GM23248 (cell line): ENCODE results near the gene DDRGK1. TPM values are rescaled to one million over a fixed set of nuclear protein-coding genes. Genes with fewer than 3 reads are reported as not detected.

Source experiments
- DNase-seq: peaks from one replicate; pipeline ENCODE4 v3.0.0-alpha.2; 2015
- H2AFZ ChIP-seq: fragments of 200-600 bp; sonication (generic); 2 replicates; pipeline ENCODE4 v1.6.1; 2016; ENCODE audit warnings: antibody characterized with exemption
- H3F3A ChIP-seq: fragments of 200-600 bp; sonication (generic); 2 replicates; pipeline ENCODE4 v1.6.1; 2016; ENCODE audit warnings: mild to moderate bottlenecking, antibody characterized with exemption, mixed run types; ENCODE audit not compliant: insufficient read depth
- H3K27ac ChIP-seq: fragments of 200-600 bp; sonication (generic); 2 replicates; pipeline ENCODE4 v1.5.1; 2016; ENCODE audit warnings: mild to moderate bottlenecking
- H3K27me3 ChIP-seq: fragments of 200-600 bp; sonication (generic); replicated peaks from 2 replicates; pipeline ENCODE4 v1.6.1; 2016; ENCODE audit warnings: mild to moderate bottlenecking; ENCODE audit not compliant: insufficient read depth
- H3K36me3 ChIP-seq: fragments of 200-600 bp; sonication (generic); 2 replicates; pipeline ENCODE4 v1.6.1; 2016; ENCODE audit warnings: low read depth, mild to moderate bottlenecking
- H3K4me1 ChIP-seq: fragments of 200-600 bp; sonication (generic); 2 replicates; pipeline ENCODE4 v1.6.1; 2016; ENCODE audit warnings: mild to moderate bottlenecking; ENCODE audit not compliant: insufficient read depth
- H3K4me2 ChIP-seq: fragments of 200-600 bp; sonication (generic); one replicate; pipeline ENCODE4 v1.6.1; 2016; ENCODE audit warnings: mild to moderate bottlenecking; ENCODE audit not compliant: unreplicated experiment
- H3K4me3 ChIP-seq: fragments of 200-600 bp; sonication (generic); 2 replicates; pipeline ENCODE4 v1.5.1; 2016; ENCODE audit warnings: mild to moderate bottlenecking
- H3K79me2 ChIP-seq: fragments of 200-600 bp; sonication (generic); 2 replicates; pipeline ENCODE4 v1.6.1; 2016; ENCODE audit warnings: mild to moderate bottlenecking; ENCODE audit not compliant: insufficient read depth
- H3K9ac ChIP-seq: fragments of 200-600 bp; sonication (generic); 2 replicates; pipeline ENCODE4 v1.6.1; 2016; ENCODE audit warnings: mild to moderate bottlenecking
- H3K9me2 ChIP-seq: fragments of 200-600 bp; sonication (generic); 2 replicates; pipeline ENCODE4 v1.6.1; 2016; ENCODE audit warnings: mixed run types, mild to moderate bottlenecking, moderate library complexity; ENCODE audit not compliant: insufficient read depth
- H3K9me3 ChIP-seq: fragments of 200-600 bp; sonication (generic); one replicate; pipeline ENCODE4 v1.6.1; 2017; ENCODE audit warnings: low read depth
- H4K20me1 ChIP-seq: fragments of 200-600 bp; sonication (generic); 2 replicates; pipeline ENCODE4 v1.6.0; 2016; ENCODE audit not compliant: insufficient read depth
- EZH2 ChIP-seq: fragments of 200-600 bp; sonication (generic); IDR thresholded peaks from 2 replicates; pipeline ENCODE4 v1.6.1; 2018; ENCODE audit warnings: antibody characterized with exemption, mild to moderate bottlenecking; ENCODE audit not compliant: insufficient read depth, poor library complexity, severe bottlenecking
- EZH2phosphoT487 ChIP-seq: fragments of 200-600 bp; sonication (generic); IDR thresholded peaks from 2 replicates; pipeline ENCODE4 v1.6.1; 2018; ENCODE audit warnings: antibody characterized with exemption, moderate library complexity, mild to moderate bottlenecking, low read depth; ENCODE audit not compliant: insufficient read depth
- WGBS, 2 experiments: methylation state at CpG; one replicate each; pipeline ENCODE4 v1.1.6; 2015 to 2017; ENCODE audit warnings: low lambda C conversion rate in 2 of 2, low coverage in 1 of 2; ENCODE audit errors: missing lambda C conversion rate in 2 of 2; 5-methylcytosine and 5-hydroxymethylcytosine counted together
- in situ Hi-C: fragments of 300-500 bp; cut with MboI; formaldehyde crosslinking; loops from 2 replicates; pipeline ENCODE4 v1.15.0; 2020
- polyA plus RNA-seq: library from polyadenylated mRNA; unstranded; fragments of >200 nt; fragmentation: Nextera tagmentation; extraction: Ambion mirVana; gene quantifications from 2 replicates; pipeline ENCODE4 v1.2.1, GENCODE V29; 2016
- total RNA-seq: library from RNA; depleted of rRNA; stranded (reverse); fragments of >200 nt; shearing (Covaris generic); gene quantifications from 2 replicates; pipeline ENCODE4 v1.2.3, GENCODE V29; 2014

The DDRGK1 gene
- total and polyA plus RNA-seq, 2 experiments from 2014 or later, result 50.8 to 55.9 TPM

DNA sequence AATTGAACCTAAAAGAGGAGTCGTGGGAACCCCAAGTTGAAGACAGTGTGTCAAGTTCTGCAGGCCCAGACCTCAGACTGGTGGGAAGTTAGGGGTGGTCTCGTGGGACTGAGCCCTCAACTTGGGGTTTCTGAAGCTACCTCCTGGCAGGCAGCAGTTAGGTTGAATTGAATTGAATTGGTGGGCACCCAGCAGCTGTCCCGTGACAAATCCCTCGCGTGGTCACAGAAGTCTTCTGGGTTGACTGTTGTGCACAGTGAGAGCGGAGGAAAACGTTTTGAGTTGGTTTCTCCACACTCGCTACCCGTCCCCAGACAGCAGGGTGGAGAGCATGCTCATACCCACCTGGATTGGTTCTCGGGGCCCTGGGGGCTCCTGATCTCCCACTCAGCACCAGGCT, 21.6 kb upstream of the DDRGK1 start:
- no peaks in the 10 kb centered on the region for H4K20me1 ChIP-seq
- no peaks in the 10 kb centered on the region for H3K9me2 ChIP-seq
- no peaks in the 10 kb centered on the region for H3F3A ChIP-seq
- H2AFZ ChIP-seq, result no peak overlapping the region
- DNase-seq, result no peak
- 89 to 94% methylated on average over 9 to 10 of the region's 10 CpGs for WGBS, 2 experiments
- H3K27ac ChIP-seq, result no peak overlapping the region
- H3K4me2 ChIP-seq, result no peak overlapping the region
- no peaks in the 10 kb centered on the region for H3K27me3 ChIP-seq
- no peaks in the 10 kb centered on the region for H3K4me1 ChIP-seq
- TF ChIP-seq EZH2 (no peak), EZH2phosphoT487 (no peak)
- no peaks in the 10 kb centered on the region for H3K79me2 ChIP-seq
- in situ Hi-C loops, result no loop called here
- peaks cover 2% of the 10 kb centered on the region; the same call in 1 of the 2 replicates for H3K36me3 ChIP-seq
- no peak overlapping the region for H3K4me3 ChIP-seq
- no peaks in the 10 kb centered on the region for H3K9me3 ChIP-seq
- no peak overlapping the region for H3K9ac ChIP-seq

- Histone ChIP-seq H3K36me3 (peaks cover 10% of the 10 kb centered on the region; the same call in 1 of the 2 replicates), H2AFZ (no peak overlapping the region), H3K4me1 (no peaks in the 10 kb centered on the region), H3K27ac (no peak overlapping the region), H3K79me2 (no peaks in the 10 kb centered on the region), H3K9me2 (no peaks in the 10 kb centered on the region), H3F3A (no peaks in the 10 kb centered on the region), H3K4me2 (no peak overlapping the region), H3K9me3 (no peaks in the 10 kb centered on the region), H3K9ac (no peak overlapping the region), H3K27me3 (no peaks in the 10 kb centered on the region), H4K20me1 (no peaks in the 10 kb centered on the region), H3K4me3 (no peak overlapping the region)
- TF ChIP-seq EZH2phosphoT487 (no peak), EZH2 (no peak)
- DNase-seq, result no peak
- WGBS, 2 experiments, result 92 to 93% methylated on average over 8 of the region's 8 CpGs
- in situ Hi-C loops, result no loop called here
Observed at GRCh38 chr20:3224681-3225421, 20.4 kb upstream of the DDRGK1 start.

DNA sequence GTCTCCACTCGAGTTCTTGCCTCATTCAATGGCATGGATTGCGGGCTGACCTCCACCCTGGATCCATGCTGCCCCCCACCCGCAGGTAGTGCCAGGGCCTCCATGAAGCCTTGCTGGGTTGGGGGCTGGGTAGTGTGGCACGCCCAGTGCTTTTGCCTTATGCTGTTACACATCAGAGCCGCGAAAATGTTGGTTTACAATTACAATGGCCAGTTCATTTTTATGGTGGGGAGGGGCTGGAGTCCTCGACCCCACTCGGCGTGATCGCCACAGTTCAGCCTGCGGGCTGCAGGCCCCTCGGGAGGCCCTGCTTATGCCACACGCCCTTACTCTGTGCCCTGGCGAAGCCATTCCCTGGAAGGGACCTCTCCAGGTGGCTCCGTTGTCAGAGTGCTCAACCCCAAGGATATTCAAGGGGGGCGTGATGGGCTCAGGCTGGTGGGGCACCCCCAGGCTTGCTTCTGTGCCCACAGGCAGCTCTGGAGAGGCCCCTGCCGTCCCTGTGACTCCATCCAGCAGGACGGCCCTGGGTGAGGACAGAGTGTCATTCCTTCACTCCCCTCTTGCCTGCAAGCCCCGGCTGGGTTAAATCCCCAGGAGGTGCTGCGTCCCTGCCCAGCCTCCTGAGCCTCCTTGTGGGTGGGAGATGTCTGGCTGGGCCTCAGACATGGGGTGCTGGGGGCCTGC, 19.7 kb upstream of the DDRGK1 start:
- 92 to 94% methylated on average over 18 to 20 of the region's 20 CpGs for WGBS, 2 experiments
- in situ Hi-C loops, result no loop called here
- H3K4me2 ChIP-seq, result no peak overlapping the region
- TF ChIP-seq EZH2 (no peak), EZH2phosphoT487 (no peak)
- no peaks in the 10 kb centered on the region for H4K20me1 ChIP-seq
- H2AFZ ChIP-seq, result no peak overlapping the region
- H3K4me3 ChIP-seq, result no peak overlapping the region
- H3K79me2 ChIP-seq, result no peaks in the 10 kb centered on the region
- DNase-seq, result no peak
- no peaks in the 10 kb centered on the region for H3K27me3 ChIP-seq
- no peaks in the 10 kb centered on the region for H3K9me2 ChIP-seq
- H3K9me3 ChIP-seq, result no peaks in the 10 kb centered on the region
- H3F3A ChIP-seq, result no peaks in the 10 kb centered on the region
- peaks cover 10% of the 10 kb centered on the region; the same call in 1 of the 2 replicates for H3K36me3 ChIP-seq
- no peaks in the 10 kb centered on the region for H3K4me1 ChIP-seq
- no peak overlapping the region for H3K27ac ChIP-seq
- H3K9ac ChIP-seq, result no peak overlapping the region

- H3K27me3 ChIP-seq, result no peaks in the 10 kb centered on the region
- no peaks in the 10 kb centered on the region for H3K4me1 ChIP-seq
- no peak overlapping the region for H3K4me3 ChIP-seq
- H3K9me3 ChIP-seq, result no peaks in the 10 kb centered on the region
- H3K36me3 ChIP-seq, result peaks cover 10% of the 10 kb centered on the region; the same call in 1 of the 2 replicates
- in situ Hi-C loops, result no loop called here
- no peaks in the 10 kb centered on the region for H3K9me2 ChIP-seq
- H3K79me2 ChIP-seq, result no peaks in the 10 kb centered on the region
- H2AFZ ChIP-seq, result no peak overlapping the region
- H3K9ac ChIP-seq, result no peak overlapping the region
- no peak for TF ChIP-seq EZH2
- no peak for TF ChIP-seq EZH2phosphoT487
- H3K4me2 ChIP-seq, result no peak overlapping the region
- WGBS, 2 experiments, result 90 to 92% methylated on average over 6 of the region's 6 CpGs
- H4K20me1 ChIP-seq, result no peaks in the 10 kb centered on the region
- H3F3A ChIP-seq, result no peaks in the 10 kb centered on the region
- no peak for DNase-seq
- no peak overlapping the region for H3K27ac ChIP-seq
Observed at GRCh38 chr20:3223651-3223993, 19.1 kb upstream of the DDRGK1 start.
